Chondrocyte (in vitro differentiated cells): ENCODE measurements around the gene RGMB. TPM values are rescaled to one million over a fixed set of nuclear protein-coding genes. Genes with fewer than 3 reads are reported as not detected.
A peak's percentile ranks its signal among the peaks of the same experiment; 100 is the strongest.

ENCODE experiments used
- DNase-seq: peaks from one replicate; pipeline ENCODE4 v3.0.0; 2021; ENCODE audit warnings: mixed read lengths, low spot score
- H3K27ac Mint-ChIP-seq: one replicate; pipeline ENCODE4 v1.8.0; 2021; ENCODE audit warnings: mild to moderate bottlenecking, moderate library complexity, mixed read lengths; ENCODE audit not compliant: unreplicated experiment
- H3K27me3 Mint-ChIP-seq: 2 replicates; pipeline ENCODE4 v1.8.0; 2021; ENCODE audit warnings: low read depth, mixed read lengths
- H3K36me3 Mint-ChIP-seq: 2 replicates; pipeline ENCODE4 v1.8.0; 2021; ENCODE audit warnings: low read depth, mixed read lengths
- H3K4me1 Mint-ChIP-seq: 2 replicates; pipeline ENCODE4 v1.8.0; 2021; ENCODE audit warnings: low read depth, mild to moderate bottlenecking, mixed read lengths
- H3K4me3 Mint-ChIP-seq: one replicate; pipeline ENCODE4 v1.8.0; 2021; ENCODE audit warnings: mild to moderate bottlenecking, moderate library complexity, mixed read lengths; ENCODE audit not compliant: unreplicated experiment
- H3K9me3 Mint-ChIP-seq: 2 replicates; pipeline ENCODE4 v1.8.0; 2021; ENCODE audit warnings: low read depth, mixed read lengths
- CTCF ChIP-seq: fragments of 200-600 bp; sonication (generic); IDR thresholded peaks from 2 replicates; pipeline ENCODE4 v1.5.0; 2021; ENCODE audit warnings: antibody characterized with exemption, mild to moderate bottlenecking, moderate library complexity
- total RNA-seq: library from RNA; stranded (reverse); gene quantifications from 3 replicates; pipeline ENCODE4 v1.2.1, GENCODE V29; 2021

Gene RGMB
- total RNA-seq, 1 donor from 2014 or later, result 28.5 TPM

GRCh38 chr5:98810206-98810605 lies 36.7 kb downstream of the RGMB start:
- no peak for DNase-seq
- peaks cover 22% of the 10 kb centered on the region for H3K36me3 Mint-ChIP-seq
- no peak for TF ChIP-seq CTCF
- H3K4me3 Mint-ChIP-seq, result no peak overlapping the region
- peaks cover 29% of the 10 kb centered on the region for H3K9me3 Mint-ChIP-seq
- H3K27me3 Mint-ChIP-seq, result no peaks in the 10 kb centered on the region
- no peaks in the 10 kb centered on the region for H3K4me1 Mint-ChIP-seq
- no peak overlapping the region for H3K27ac Mint-ChIP-seq

- Mint-ChIP-seq H3K9me3 (peaks cover 4% of the 10 kb centered on the region), H3K36me3 (no peaks in the 10 kb centered on the region)
Observed at GRCh38 chr5:98813755-98814154, 40.3 kb downstream of the RGMB start.

GRCh38 chr5:98816582-98817222 lies 43.2 kb downstream of the RGMB start:
- no peak overlapping the region for H3K27ac Mint-ChIP-seq
- no peaks in the 10 kb centered on the region for H3K4me1 Mint-ChIP-seq
- DNase-seq, result no peak
- H3K9me3 Mint-ChIP-seq, result peaks cover 21% of the 10 kb centered on the region
- H3K36me3 Mint-ChIP-seq, result peaks cover 10% of the 10 kb centered on the region
- no peaks in the 10 kb centered on the region for H3K27me3 Mint-ChIP-seq
- H3K4me3 Mint-ChIP-seq, result no peak overlapping the region
- no peak for TF ChIP-seq CTCF

More at GRCh38 chr5:98813755-98814154, 40.3 kb downstream of the RGMB start:
- no peak for DNase-seq
- Mint-ChIP-seq H3K4me1 (no peaks in the 10 kb centered on the region), H3K4me3 (no peak overlapping the region), H3K27me3 (no peaks in the 10 kb centered on the region), H3K27ac (no peak overlapping the region)
- TF ChIP-seq CTCF, result no peak

- peaks cover 12% of the 10 kb centered on the region for H3K9me3 Mint-ChIP-seq
- no peak for TF ChIP-seq CTCF
- DNase-seq, result no peak
- H3K4me1 Mint-ChIP-seq, result no peaks in the 10 kb centered on the region
- H3K27ac Mint-ChIP-seq, result no peak overlapping the region
- H3K27me3 Mint-ChIP-seq, result no peaks in the 10 kb centered on the region
- H3K4me3 Mint-ChIP-seq, result no peak overlapping the region
- peaks cover 5% of the 10 kb centered on the region for H3K36me3 Mint-ChIP-seq
Observed at GRCh38 chr5:98825582-98826375, 52.3 kb downstream of the RGMB start.

- Mint-ChIP-seq H3K4me3 (no peak overlapping the region), H3K36me3 (no peaks in the 10 kb centered on the region), H3K27ac (no peak overlapping the region), H3K4me1 (no peaks in the 10 kb centered on the region), H3K27me3 (no peaks in the 10 kb centered on the region), H3K9me3 (peaks cover 2% of the 10 kb centered on the region)
- peak; percentile 92 for TF ChIP-seq CTCF
- DNase-seq, result no peak
Observed at GRCh38 chr5:98827161-98827560, 53.7 kb downstream of the RGMB start.
